K562 (cell line): ENCODE data around the gene ZFX. TPM values are rescaled to one million over a fixed set of nuclear protein-coding genes. Genes with fewer than 3 reads are reported as not detected.

Experiments
- ATAC-seq: fragments of 200-7000 bp; cut with Tn5 transposase; 3 replicates; pipeline ENCODE4 v1.9.1; 2020; ENCODE audit warnings: moderate library complexity
- BruUV-seq: library from RNA; stranded (reverse); fragments of 400-500 nt; replicated peaks from 2 replicates; lab custom pipeline; 2021; lab: Mats Ljungman, UMichigan
- CTCF ChIA-PET: fragments of 300-600 bp; formaldehyde crosslinking; extraction: SDS; loops from one replicate; lab custom pipeline; 2021; ENCODE audit warnings: low intra/inter-chr PET ratio; lab: Yijun Ruan, JAX
- POLR2A ChIA-PET: fragments of 300-600, 350-650 bp; sonication (Branson Sonifier 250); formaldehyde crosslinking; extraction: SDS; loops from one replicate; lab custom pipeline; 2021; ENCODE audit warnings: antibody characterized with exemption, inconsistent platforms; lab: Yijun Ruan, JAX
- DNase-seq, 4 experiments: peaks; one replicate each; pipeline versions ENCODE4 v3.0.0 to v3.0.0-alpha.2; 2011 to 2018; ENCODE audit warnings: low spot score in 3 of 4, mixed read lengths in 3 of 4; ENCODE audit errors: extremely low read depth in 1 of 4
- FAIRE-seq: peaks from 2 replicates; lab custom pipeline; 2011; peaks lifted over from hg19 to GRCh38; lab: Jason Lieb, UNC
- H2AFZ ChIP-seq: 2 replicates; pipeline ENCODE4 v1.6.0; 2011; ENCODE audit warnings: low read depth, low read length, control low read depth, inconsistent platforms
- H3K27ac ChIP-seq: fragments of 200-600 bp; 3 replicates; pipeline ENCODE4 v1.8.0; 2011; ENCODE audit warnings: low read depth, mild to moderate bottlenecking, control low read depth, inconsistent platforms, low read length, moderate library complexity, mixed read lengths; ENCODE audit errors: extremely low read depth
- H3K27me3 ChIP-seq, 2 experiments: fragments of 300-600 bp in 1 of 2; 2 replicates in 1 of 2; 3 replicates in 1 of 2; pipeline versions ENCODE4 v1.6.0 to v1.8.0; 2011; ENCODE audit warnings: inconsistent platforms in 2 of 2, low read length in 2 of 2, mild to moderate bottlenecking in 1 of 2, mixed read lengths in 1 of 2, moderate library complexity in 1 of 2; ENCODE audit not compliant: control insufficient read depth in 2 of 2, insufficient read depth in 2 of 2
- H3K36me3 ChIP-seq: fragments of 300-600 bp; 3 replicates; pipeline ENCODE4 v1.8.0; 2011; ENCODE audit warnings: mild to moderate bottlenecking, low read length, inconsistent platforms; ENCODE audit not compliant: control insufficient read depth, insufficient read depth
- H3K4me1 ChIP-seq, 2 experiments: fragments of 200-600 bp in 1 of 2; replicated peaks in 1 of 2; 2 replicates in 1 of 2; 3 replicates in 1 of 2; pipeline versions ENCODE4 v1.5.1 to v1.8.0; 2011; ENCODE audit warnings: inconsistent platforms in 2 of 2, low read length in 2 of 2, mild to moderate bottlenecking in 1 of 2, mixed read lengths in 1 of 2, moderate library complexity in 1 of 2; ENCODE audit not compliant: control insufficient read depth in 2 of 2, insufficient read depth in 2 of 2
- H3K4me2 ChIP-seq: 2 replicates; pipeline ENCODE4 v1.6.1; 2011; ENCODE audit warnings: low read length, control low read depth, inconsistent platforms, mixed read lengths; ENCODE audit not compliant: insufficient read depth
- H3K4me3 ChIP-seq: fragments of 200-600 bp; sonication (generic), shearing (Covaris generic); 2 replicates; pipeline ENCODE4 v1.5.1; 2016; ENCODE audit warnings: control low read depth, inconsistent platforms
- H3K79me2 ChIP-seq: fragments of 200-600 bp; 3 replicates; pipeline ENCODE4 v1.8.0; 2011; ENCODE audit warnings: low read length, inconsistent platforms; ENCODE audit not compliant: control insufficient read depth, insufficient read depth
- H3K9ac ChIP-seq, 2 experiments: 2 replicates each; pipeline versions ENCODE4 v1.6.0 to v1.6.1; 2011; ENCODE audit warnings: low read depth in 2 of 2, low read length in 2 of 2, control low read depth in 1 of 2, inconsistent platforms in 1 of 2, mild to moderate bottlenecking in 1 of 2, mixed read lengths in 1 of 2; ENCODE audit not compliant: insufficient read depth in 1 of 2
- H3K9me1 ChIP-seq: one replicate; pipeline ENCODE4 v1.6.0; 2011; ENCODE audit warnings: inconsistent platforms, mild to moderate bottlenecking, low read length, moderate library complexity; ENCODE audit not compliant: control insufficient read depth, insufficient read depth
- H3K9me3 ChIP-seq: replicated peaks from 2 replicates; pipeline ENCODE4 v1.5.1; 2011; ENCODE audit warnings: low read depth, low read length, inconsistent platforms; ENCODE audit not compliant: control insufficient read depth, insufficient read depth
- H4K20me1 ChIP-seq: replicated peaks from 2 replicates; pipeline ENCODE4 v1.6.1; 2011; ENCODE audit warnings: low read length, inconsistent platforms, mixed read lengths; ENCODE audit not compliant: control insufficient read depth, insufficient read depth
- PTRF ChIP-seq: fragments of 450-650 bp; IDR thresholded peaks from 2 replicates; pipeline ENCODE4 v1.6.1; 2016; ENCODE audit warnings: mild to moderate bottlenecking, missing genetic modification characterization, missing compliant biosample characterization
- SNIP1 ChIP-seq: fragments of 450-650 bp; IDR thresholded peaks from 2 replicates; pipeline ENCODE4 v1.7.1; 2017; ENCODE audit warnings: low read depth, mild to moderate bottlenecking
- SRSF1 ChIP-seq: fragments of 200-400 bp; formaldehyde crosslinking; IDR thresholded peaks from 2 replicates; pipeline ENCODE4 v1.6.1; 2017; ENCODE audit warnings: mild to moderate bottlenecking, low read depth, low read length, moderate library complexity
- TEAD2 ChIP-seq: fragments of 450-650 bp; IDR thresholded peaks from 2 replicates; pipeline ENCODE4 v1.6.1; 2016; ENCODE audit warnings: missing genetic modification characterization, control low read depth, missing compliant biosample characterization
- ZC3H4 ChIP-seq: sonication (generic); formaldehyde crosslinking; IDR thresholded peaks from 2 replicates; pipeline ENCODE4 v1.9.0; 2021; ENCODE audit warnings: missing genetic modification reagents, borderline replicate concordance
- WGBS: fragments of 100-300 bp; shearing (Covaris generic); methylation state at CpG from one replicate; pipeline ENCODE4 v1.1.6; 2016; ENCODE audit warnings: low coverage, mixed read lengths; ENCODE audit not compliant: insufficient coverage; ENCODE audit errors: missing lambda C conversion rate; 5-methylcytosine and 5-hydroxymethylcytosine counted together
- in situ Hi-C: fragments of 300-500 bp; cut with MboI; formaldehyde crosslinking; loops from 4 replicates; pipeline ENCODE4 v1.15.0; 2018; ENCODE audit warnings: inconsistent platforms, mixed read lengths
- intact Hi-C: fragments of 100-400 bp; cut with micrococcal nuclease; formaldehyde crosslinking; loops from 2 replicates; pipeline ENCODE4 v1.14.2; 2022
- polyA plus RNA-seq, 8 experiments: library from polyadenylated mRNA; depleted of rRNA in 4 of 8; stranded (reverse) in 5 of 8; unstranded in 3 of 8; fragments of >200 nt; fragmentation: Nextera tagmentation in 2 of 8; fragmentation: Illumina TruSeq in 1 of 8; extraction: Ambion mirVana in 2 of 8; extraction: Trizol in 1 of 8; gene quantifications; 2 replicates each; pipeline versions ENCODE4 v1.2.1 to v1.2.3, GENCODE V29; 2011 to 2014; ENCODE audit warnings: inconsistent platforms in 1 of 8, missing spikeins in 1 of 8
- total RNA-seq, 7 experiments: library from RNA; depleted of rRNA in 6 of 7; stranded (reverse); fragments of >200 nt in 6 of 7; fragmentation: Illumina TruSeq in 2 of 7; extraction: Trizol in 2 of 7; gene quantifications; 2 replicates each; pipeline versions ENCODE4 v1.2.1 to v1.2.3, GENCODE V29; 2011 to 2021; ENCODE audit warnings: low replicate concordance in 1 of 7
- TF ChIP-seq, protein P1 (sequence below): fragments of 150-350 bp; conservative IDR thresholded peaks from 2 replicates; pipeline ENCODE4 v1.6.1; 2014; ENCODE audit warnings: low read length
- TF ChIP-seq, protein P2 (sequence below): fragments of 250-450 bp; sonication (Bioruptor Pico); IDR thresholded peaks from 2 replicates; pipeline ENCODE4 v1.8.0; 2021; ENCODE audit warnings: moderate library complexity, mild to moderate bottlenecking, inconsistent platforms

ZFX gene
- total and polyA plus RNA-seq, 9 of the 15 experiments (the other 6 are each of a cell fraction or from before 2014, with no cell fraction given) = 5.3 to 25.2 (median 11.4) TPM

DNA sequence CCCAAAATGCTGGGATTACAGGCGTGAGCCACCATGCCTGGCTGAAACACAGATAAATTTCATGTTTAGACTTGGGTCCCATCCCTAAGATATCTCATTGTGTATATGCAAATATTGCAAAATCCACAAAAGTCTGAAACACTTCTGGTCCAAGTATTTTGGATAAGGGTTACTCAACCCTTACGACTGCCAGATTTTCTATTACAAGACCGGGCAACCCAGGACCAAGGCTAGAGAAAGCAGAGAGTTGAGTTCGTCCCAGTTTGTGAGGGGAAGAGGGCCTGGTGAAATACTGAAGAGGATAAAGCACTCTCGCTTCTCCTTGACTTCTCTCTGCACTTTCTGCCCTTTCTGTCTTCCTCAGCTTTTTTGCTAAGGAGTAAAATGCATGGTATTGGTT, 34.5 kb downstream of the ZFX start:
- in situ Hi-C loops (no loop called here), intact Hi-C loops (no loop called here)
- no peak for TF ChIP-seq SRSF1
- no peak for TF ChIP-seq TEAD2 (tag)
- TF ChIP-seq, protein P1, sequence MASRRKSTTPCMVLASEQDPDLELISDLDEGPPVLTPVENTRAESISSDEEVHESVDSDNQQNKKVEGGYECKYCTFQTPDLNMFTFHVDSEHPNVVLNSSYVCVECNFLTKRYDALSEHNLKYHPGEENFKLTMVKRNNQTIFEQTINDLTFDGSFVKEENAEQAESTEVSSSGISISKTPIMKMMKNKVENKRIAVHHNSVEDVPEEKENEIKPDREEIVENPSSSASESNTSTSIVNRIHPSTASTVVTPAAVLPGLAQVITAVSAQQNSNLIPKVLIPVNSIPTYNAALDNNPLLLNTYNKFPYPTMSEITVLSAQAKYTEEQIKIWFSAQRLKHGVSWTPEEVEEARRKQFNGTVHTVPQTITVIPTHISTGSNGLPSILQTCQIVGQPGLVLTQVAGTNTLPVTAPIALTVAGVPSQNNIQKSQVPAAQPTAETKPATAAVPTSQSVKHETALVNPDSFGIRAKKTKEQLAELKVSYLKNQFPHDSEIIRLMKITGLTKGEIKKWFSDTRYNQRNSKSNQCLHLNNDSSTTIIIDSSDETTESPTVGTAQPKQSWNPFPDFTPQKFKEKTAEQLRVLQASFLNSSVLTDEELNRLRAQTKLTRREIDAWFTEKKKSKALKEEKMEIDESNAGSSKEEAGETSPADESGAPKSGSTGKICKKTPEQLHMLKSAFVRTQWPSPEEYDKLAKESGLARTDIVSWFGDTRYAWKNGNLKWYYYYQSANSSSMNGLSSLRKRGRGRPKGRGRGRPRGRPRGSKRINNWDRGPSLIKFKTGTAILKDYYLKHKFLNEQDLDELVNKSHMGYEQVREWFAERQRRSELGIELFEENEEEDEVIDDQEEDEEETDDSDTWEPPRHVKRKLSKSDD = no peak
- no peak for TF ChIP-seq PTRF (tag)
- TF ChIP-seq, protein P2, sequence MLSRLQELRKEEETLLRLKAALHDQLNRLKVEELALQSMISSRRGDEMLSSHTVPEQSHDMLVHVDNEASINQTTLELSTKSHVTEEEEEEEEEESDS (CRISPR knock-in tag) = no peak
- TF ChIP-seq ZC3H4 (CRISPR knock-in tag) = no peak
- no peak for TF ChIP-seq SNIP1
- DNase-seq (no peak), FAIRE-seq (no peak), ATAC-seq (no peak)
- no peak overlapping the region for H2AFZ ChIP-seq
- no peak overlapping the region for H3K27ac ChIP-seq
- peaks cover 37% of the 10 kb centered on the region; the same call in 2 of the 3 replicates for H3K36me3 ChIP-seq
- no peak overlapping the region for H3K9ac ChIP-seq
- POLR2A ChIA-PET = no interaction called here
- H3K4me3 ChIP-seq = no peak overlapping the region
- H3K9me1 ChIP-seq = no peaks in the 10 kb centered on the region
- CTCF ChIA-PET = no interaction called here
- peaks cover 2% of the 10 kb centered on the region in 2 experiments; a peak in 1 of 5 replicates for H3K4me1 ChIP-seq
- no peaks in the 10 kb centered on the region for H3K27me3 ChIP-seq
- BruUV-seq = no TSS peak
- peaks cover 76% of the 10 kb centered on the region for H3K79me2 ChIP-seq
- H4K20me1 ChIP-seq = no peaks in the 10 kb centered on the region
- 93% methylated on average over 3 of the region's 5 CpGs for WGBS
- H3K4me2 ChIP-seq = no peak overlapping the region
- H3K9me3 ChIP-seq = no peaks in the 10 kb centered on the region
